Loucy (cell line): Measurements from ENCODE around the gene ME3.

Source experiments
- H2AFZ ChIP-seq: fragments of 200-600 bp; sonication (generic); 2 replicates; pipeline ENCODE4 v1.6.0; 2016; ENCODE audit warnings: antibody characterized with exemption, mild to moderate bottlenecking, low read length, moderate library complexity
- H3F3A ChIP-seq: fragments of 200-600 bp; 2 replicates; pipeline ENCODE4 v1.6.0; 2016; ENCODE audit warnings: antibody characterized with exemption, low read depth, mild to moderate bottlenecking
- H3K27me3 ChIP-seq: fragments of 200-600 bp; sonication (generic); 2 replicates; pipeline ENCODE4 v1.6.1; 2014; ENCODE audit warnings: low read length, mild to moderate bottlenecking; ENCODE audit not compliant: insufficient read depth, poor library complexity, severe bottlenecking
- H3K36me3 ChIP-seq: fragments of 200-600 bp; sonication (generic); 2 replicates; pipeline ENCODE4 v1.6.1; 2016; ENCODE audit warnings: low read length; ENCODE audit not compliant: insufficient read depth
- H3K4me1 ChIP-seq: fragments of 200-600 bp; sonication (generic); 2 replicates; pipeline ENCODE4 v1.5.1; 2014; ENCODE audit warnings: low read length, mild to moderate bottlenecking; ENCODE audit not compliant: insufficient read depth, poor library complexity, severe bottlenecking
- H3K4me2 ChIP-seq: fragments of 200-600 bp; sonication (generic); 2 replicates; pipeline ENCODE4 v1.6.0; 2014; ENCODE audit warnings: antibody characterized with exemption, low read length, low read depth, mild to moderate bottlenecking; ENCODE audit not compliant: poor library complexity, severe bottlenecking
- H3K4me3 ChIP-seq: fragments of 200-600 bp; sonication (generic); 2 replicates; pipeline ENCODE4 v1.5.1; 2014; ENCODE audit warnings: low read length, mild to moderate bottlenecking, mixed read lengths; ENCODE audit not compliant: poor library complexity, severe bottlenecking
- H3K79me2 ChIP-seq: fragments of 200-600 bp; sonication (generic); 2 replicates; pipeline ENCODE4 v1.6.1; 2014; ENCODE audit warnings: low read length; ENCODE audit not compliant: insufficient read depth
- H3K9ac ChIP-seq: fragments of 200-600 bp; sonication (generic); 2 replicates; pipeline ENCODE4 v1.6.0; 2014; ENCODE audit warnings: mild to moderate bottlenecking, low read depth, low read length, moderate library complexity; ENCODE audit not compliant: poor library complexity, severe bottlenecking
- H3K9me2 ChIP-seq: fragments of 200-600 bp; sonication (generic); replicated peaks from 2 replicates; pipeline ENCODE4 v1.6.1; 2016; ENCODE audit warnings: low read depth, low read length, mixed read lengths
- H3K9me3 ChIP-seq: fragments of 200-600 bp; sonication (generic); 2 replicates; pipeline ENCODE4 v1.6.1; 2014; ENCODE audit warnings: mild to moderate bottlenecking, antibody characterized with exemption, low read length, low read depth; ENCODE audit not compliant: insufficient read depth
- H4K20me1 ChIP-seq: fragments of 200-600 bp; sonication (generic); 2 replicates; pipeline ENCODE4 v1.6.0; 2014; ENCODE audit warnings: antibody characterized with exemption, low read length, mild to moderate bottlenecking; ENCODE audit not compliant: insufficient read depth, poor library complexity, severe bottlenecking
- EZH2phosphoT487 ChIP-seq: fragments of 200-600 bp; IDR thresholded peaks from 2 replicates; pipeline ENCODE4 v1.6.1; 2018; ENCODE audit warnings: antibody characterized with exemption, mild to moderate bottlenecking, moderate library complexity, borderline replicate concordance
- TF ChIP-seq, protein P1 (sequence below): fragments of 200-600 bp; sonication (generic); conservative IDR thresholded peaks from 2 replicates; pipeline ENCODE4 v1.5.1; 2014; ENCODE audit warnings: mild to moderate bottlenecking, antibody characterized with exemption, low read length

Gene ME3

DNA sequence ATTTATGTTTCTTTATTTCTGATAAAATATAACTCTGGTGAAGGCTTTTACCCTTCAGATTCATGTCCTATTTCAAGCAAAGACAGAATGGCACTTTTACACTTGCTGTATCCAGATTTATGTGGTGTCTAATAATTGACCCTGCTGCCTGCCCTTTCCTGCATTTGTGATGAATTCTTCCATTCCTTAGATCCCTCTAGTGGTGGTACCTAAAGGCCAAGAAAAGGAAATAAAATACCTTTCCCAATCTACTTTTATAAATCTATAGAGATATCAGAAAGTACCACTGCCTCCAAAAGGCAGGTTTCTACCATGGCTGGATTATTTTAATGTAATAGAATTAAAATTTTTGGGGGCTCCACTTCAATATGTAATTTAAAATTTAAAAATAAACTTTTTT lies 263.6 kb downstream of the ME3 start:
- H3K4me3 ChIP-seq, result no peak overlapping the region
- H3K9me3 ChIP-seq, result no peaks in the 10 kb centered on the region
- H3K9ac ChIP-seq, result no peak overlapping the region
- no peak overlapping the region for H3K4me2 ChIP-seq
- no peaks in the 10 kb centered on the region for H3K36me3 ChIP-seq
- H3K9me2 ChIP-seq, result no peaks in the 10 kb centered on the region
- no peak overlapping the region for H2AFZ ChIP-seq
- no peaks in the 10 kb centered on the region for H3K4me1 ChIP-seq
- no peak for TF ChIP-seq EZH2phosphoT487
- TF ChIP-seq, protein P1, sequence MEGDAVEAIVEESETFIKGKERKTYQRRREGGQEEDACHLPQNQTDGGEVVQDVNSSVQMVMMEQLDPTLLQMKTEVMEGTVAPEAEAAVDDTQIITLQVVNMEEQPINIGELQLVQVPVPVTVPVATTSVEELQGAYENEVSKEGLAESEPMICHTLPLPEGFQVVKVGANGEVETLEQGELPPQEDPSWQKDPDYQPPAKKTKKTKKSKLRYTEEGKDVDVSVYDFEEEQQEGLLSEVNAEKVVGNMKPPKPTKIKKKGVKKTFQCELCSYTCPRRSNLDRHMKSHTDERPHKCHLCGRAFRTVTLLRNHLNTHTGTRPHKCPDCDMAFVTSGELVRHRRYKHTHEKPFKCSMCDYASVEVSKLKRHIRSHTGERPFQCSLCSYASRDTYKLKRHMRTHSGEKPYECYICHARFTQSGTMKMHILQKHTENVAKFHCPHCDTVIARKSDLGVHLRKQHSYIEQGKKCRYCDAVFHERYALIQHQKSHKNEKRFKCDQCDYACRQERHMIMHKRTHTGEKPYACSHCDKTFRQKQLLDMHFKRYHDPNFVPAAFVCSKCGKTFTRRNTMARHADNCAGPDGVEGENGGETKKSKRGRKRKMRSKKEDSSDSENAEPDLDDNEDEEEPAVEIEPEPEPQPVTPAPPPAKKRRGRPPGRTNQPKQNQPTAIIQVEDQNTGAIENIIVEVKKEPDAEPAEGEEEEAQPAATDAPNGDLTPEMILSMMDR, result no peak; the same call in 1 of the 2 replicates
- H3K27me3 ChIP-seq, result no peaks in the 10 kb centered on the region
- H4K20me1 ChIP-seq, result no peaks in the 10 kb centered on the region
- no peaks in the 10 kb centered on the region for H3K79me2 ChIP-seq
- H3F3A ChIP-seq, result no peaks in the 10 kb centered on the region

DNA sequence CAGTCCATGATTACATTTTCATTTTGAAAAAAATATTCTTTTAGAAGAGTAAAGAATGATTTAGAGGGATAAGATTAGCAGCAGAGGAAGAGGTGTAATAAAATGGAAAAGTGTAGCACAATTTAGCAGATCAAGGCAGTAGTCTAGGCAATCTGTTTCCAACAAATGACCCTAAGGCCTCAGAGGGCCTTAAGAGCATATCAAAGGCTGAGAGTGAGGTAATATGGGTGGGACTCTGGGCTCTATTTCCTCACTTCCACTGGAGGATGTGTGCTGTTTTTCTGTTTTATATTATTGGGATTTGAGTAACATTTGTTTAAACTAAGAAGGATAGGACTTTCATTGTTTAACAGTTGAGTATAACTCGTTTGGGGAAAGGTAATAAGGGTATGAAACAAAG lies 269.0 kb downstream of the ME3 start:
- H3K9me2 ChIP-seq, result no peaks in the 10 kb centered on the region
- H2AFZ ChIP-seq, result no peak overlapping the region

DNA sequence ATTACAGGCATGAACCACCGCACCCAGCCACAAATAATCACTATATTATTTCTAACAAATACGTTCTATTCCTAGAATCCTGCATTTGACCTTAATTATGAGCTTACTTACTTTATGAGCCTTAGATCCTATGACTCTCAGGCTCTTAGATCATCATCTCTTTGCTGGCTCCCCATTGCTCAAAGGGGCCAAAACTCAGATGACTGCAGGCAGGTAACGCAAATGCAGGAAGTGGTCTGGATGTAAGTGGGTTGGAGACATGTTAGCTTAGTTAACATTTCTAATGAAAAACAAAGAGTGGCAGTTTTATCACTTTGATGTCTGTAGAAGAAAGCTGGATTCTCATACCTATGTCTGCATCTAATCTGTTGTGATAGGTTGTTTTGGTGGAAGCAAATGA lies 274.3 kb downstream of the ME3 start:
- Histone ChIP-seq H3K9me3 (no peaks in the 10 kb centered on the region), H3K9me2 (no peaks in the 10 kb centered on the region), H3K4me1 (peaks cover 12% of the 10 kb centered on the region), H3F3A (no peaks in the 10 kb centered on the region), H4K20me1 (no peaks in the 10 kb centered on the region), H3K4me2 (peak overlapping the region; percentile 1), H3K4me3 (no peak overlapping the region), H3K79me2 (no peaks in the 10 kb centered on the region), H3K27me3 (no peaks in the 10 kb centered on the region), H2AFZ (peak overlapping the region; percentile 13; the same call in 1 of the 2 replicates), H3K9ac (no peak overlapping the region), H3K36me3 (no peaks in the 10 kb centered on the region)
- TF ChIP-seq, protein P1, result no peak
- no peak for TF ChIP-seq EZH2phosphoT487

More for the DNA sequence above, 269.0 kb downstream of the ME3 start:
- Histone ChIP-seq H3K79me2 (no peaks in the 10 kb centered on the region), H3K4me2 (no peak overlapping the region), H3F3A (no peaks in the 10 kb centered on the region), H3K9me3 (no peaks in the 10 kb centered on the region), H3K4me3 (no peak overlapping the region), H3K9ac (no peak overlapping the region), H3K27me3 (no peaks in the 10 kb centered on the region), H3K4me1 (peaks cover 8% of the 10 kb centered on the region), H4K20me1 (no peaks in the 10 kb centered on the region), H3K36me3 (no peaks in the 10 kb centered on the region)
- no peak for TF ChIP-seq EZH2phosphoT487
- TF ChIP-seq, protein P1, result no peak
